D341Med (cell line): ENCODE results near the gene COL23A1.

ENCODE experiments used
- DNase-seq: peaks from one replicate; pipeline ENCODE4 v3.0.0; 2012; ENCODE audit warnings: low spot score

The COL23A1 gene

DNA sequence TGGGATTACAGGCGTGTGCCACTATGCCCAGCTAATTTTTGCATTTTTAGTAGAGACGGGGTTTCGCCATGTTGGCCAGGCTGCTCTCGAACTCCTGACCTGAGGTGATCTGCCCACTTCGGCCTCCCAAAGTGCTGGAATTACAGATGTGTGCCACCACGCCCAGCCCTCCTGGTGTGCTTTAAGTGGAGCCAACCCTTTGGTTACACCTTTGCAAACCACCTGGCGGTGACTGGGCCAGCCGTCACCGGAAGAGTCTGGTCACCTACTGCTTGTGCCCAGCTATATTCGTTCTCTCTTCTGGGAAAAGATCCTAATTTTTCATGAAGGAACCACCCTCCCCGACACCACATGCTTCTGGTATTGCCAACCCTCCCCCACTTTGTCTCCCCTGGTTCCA lies 35.9 kb downstream of the COL23A1 start:
- no peak for DNase-seq

DNA sequence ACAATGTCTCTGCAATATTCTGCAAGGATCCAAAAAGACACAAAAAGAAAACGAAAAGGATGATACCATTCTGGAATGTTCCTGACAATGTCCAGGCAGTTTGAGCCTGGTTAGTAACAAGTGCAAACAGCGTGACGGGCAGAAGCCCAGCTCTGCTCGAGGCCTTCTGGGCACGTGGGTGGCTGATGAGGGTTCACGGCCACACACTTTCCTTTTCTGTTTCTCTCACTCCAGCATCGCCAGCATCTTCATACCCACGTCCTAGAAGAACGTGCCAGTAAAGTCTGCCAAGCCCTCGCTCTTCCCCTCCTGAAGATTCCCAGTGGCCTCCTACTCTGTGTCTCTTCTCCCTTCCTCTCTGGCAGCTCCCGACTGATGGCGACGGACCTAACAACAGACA lies 36.7 kb downstream of the COL23A1 start:
- DNase-seq, result no peak

DNA sequence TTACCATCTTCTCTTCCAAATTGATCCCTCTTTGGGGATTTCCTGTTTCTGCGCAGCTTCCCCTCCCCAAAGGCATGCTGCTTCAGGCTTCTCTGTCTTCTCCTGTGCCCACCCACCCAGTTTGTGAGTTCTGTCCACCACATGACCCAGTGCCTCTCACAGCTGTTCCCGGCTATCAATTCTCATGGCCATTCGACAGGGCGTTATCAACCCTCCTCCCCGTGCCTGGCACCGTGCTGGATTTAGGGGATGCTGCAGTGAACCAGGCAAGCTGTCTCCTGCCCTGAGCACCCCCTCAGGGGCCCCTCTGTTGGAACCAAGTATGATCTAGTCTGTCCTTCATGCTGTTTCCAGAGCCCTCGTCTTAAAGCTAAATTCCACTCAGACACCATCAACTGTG lies 38.7 kb downstream of the COL23A1 start:
- DNase-seq, result no peak

DNA sequence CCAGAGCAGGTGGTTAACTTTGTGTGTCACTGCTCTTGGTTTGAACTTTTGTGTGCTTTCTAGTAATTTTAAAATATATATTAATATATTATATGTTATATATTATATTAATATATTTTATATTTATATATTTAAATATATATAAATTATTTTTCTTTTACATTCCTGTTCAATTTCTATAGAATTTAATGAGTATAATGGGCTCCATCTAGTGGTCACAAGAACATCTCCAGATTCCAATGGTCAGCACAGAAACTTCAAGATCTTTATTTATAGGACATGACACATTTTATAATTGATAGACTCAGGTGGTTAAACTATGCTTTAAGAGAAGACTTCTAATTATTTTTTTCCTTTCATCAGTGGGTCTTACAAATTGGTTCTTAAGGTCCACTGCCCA lies 39.1 kb downstream of the COL23A1 start:
- no peak for DNase-seq

DNA sequence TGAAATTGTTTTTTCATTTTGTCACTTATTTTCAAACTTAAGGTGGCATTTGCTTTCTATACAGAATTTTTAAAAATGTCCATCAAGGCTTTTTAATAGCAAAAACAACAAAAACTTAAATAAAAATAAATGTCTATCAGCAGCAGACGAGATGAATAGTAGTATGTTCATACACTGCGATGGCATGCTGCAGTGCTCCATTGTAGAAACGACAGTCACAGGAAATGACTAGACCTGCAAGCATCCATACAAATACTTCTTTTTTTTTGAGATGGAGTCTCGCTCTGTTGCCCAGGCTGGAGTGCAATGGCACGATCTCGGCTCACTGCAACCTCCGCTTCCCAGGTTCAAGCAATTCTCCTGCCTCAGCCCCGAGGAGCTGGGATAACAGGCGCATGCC lies 41.4 kb downstream of the COL23A1 start:
- no peak for DNase-seq

DNA sequence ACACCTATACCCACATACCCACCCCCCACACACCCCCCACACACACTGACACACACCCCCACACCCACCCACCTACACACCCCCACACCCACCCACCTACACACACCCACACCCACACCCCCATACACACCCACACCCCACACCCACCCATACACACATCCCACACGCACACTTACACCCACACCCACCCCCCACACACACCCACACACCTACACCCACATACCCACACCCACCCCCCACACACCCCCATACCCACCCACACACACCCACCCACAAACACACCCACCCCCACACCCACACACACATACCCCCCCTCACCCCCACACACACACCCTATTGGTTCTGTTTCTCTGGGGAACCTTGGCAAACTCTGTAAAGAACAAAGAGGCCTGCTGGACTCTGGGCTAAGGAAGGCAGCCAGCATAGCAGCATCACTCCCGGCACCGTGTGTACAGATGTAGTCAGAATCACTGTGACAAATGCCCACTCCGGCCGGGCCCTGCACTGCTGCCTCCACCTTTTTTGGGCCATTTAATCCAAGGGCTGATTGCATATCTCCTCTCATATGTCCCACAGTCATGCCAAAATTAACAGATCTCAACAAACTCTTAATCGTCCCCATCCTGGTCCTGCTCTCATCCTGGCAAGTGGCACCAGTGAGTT lies 42.3 kb downstream of the COL23A1 start:
- DNase-seq, result no peak

DNA sequence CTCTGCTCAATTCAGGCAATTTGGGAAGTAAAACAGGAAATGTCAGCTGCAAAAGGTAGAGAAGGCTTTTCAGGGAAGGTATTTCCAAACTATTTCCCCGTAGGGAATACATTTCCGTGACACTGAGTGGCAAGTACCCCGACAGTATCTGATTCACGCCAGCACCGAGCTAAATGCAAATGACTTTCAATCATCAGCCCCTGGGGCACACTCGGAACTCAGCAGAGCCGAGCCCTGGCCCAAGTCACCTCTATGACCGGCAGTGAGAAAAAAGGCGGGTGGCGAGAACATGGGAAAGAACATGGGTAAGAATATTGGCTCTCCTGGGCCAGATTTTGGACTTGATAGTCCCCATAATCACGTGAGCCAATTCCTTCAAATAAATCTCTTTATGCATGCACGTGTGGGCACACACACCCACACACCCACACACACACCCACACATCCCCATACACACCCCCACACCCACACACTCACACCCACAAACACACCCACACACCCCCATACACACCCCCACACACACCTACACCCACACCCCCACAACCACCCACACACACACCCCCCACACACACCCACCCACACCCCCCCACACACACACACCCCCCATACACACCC lies 43.0 kb downstream of the COL23A1 start:
- DNase-seq, result no peak

DNA sequence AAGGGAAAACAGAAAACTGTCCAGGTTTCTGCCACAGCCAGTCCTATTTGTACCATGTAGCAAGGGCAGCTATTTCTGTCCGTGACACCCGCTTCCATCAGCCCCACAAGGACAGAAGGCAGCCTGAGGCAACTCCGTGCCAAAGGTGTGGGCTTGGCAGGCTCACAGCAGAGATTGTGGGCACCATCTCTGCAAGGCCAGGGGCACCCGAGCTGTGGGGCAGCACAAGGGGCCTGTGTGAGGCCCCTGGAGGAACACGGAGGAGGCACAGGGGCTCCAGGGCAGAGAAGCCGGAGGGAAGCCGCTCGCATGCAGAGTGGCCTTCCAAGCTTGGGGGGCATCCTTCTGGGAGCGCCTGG lies 43.5 kb downstream of the COL23A1 start:
- no peak for DNase-seq

DNA sequence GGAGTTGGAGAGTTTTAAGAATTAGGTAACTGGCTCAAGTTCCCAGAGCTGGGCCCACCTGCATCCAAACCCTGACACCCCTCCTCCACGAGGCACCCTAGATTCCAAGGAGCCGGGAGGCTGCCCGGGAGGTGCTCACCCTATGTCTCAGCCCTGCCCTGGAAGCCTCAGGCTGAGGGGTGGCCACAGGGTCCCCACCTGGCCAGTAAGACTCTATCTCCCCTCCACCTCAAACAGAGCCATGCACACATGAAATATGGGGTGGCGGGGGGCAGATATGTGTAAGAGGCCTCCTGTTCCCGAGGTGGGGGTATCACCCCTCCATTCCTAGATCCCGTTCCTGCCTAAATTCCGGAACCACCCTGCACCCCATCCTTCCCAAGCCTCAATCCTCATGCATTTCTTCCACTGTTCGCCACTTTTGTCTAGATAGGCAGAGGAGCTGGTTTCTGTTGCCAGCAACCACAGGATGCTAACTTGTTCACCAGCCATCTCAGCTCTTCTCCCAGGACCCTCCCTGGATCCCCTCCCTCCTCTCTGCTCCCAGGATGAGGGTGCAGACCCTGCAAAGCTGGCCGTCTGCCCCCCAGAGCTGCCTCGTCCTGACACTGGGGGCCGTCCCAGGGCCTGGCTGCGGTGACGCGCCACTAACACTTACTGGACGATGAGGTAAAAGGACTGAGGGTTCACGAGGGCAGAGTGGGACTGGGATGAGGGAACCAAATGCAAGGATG lies 44.1 kb downstream of the COL23A1 start:
- DNase-seq, result no peak

DNA sequence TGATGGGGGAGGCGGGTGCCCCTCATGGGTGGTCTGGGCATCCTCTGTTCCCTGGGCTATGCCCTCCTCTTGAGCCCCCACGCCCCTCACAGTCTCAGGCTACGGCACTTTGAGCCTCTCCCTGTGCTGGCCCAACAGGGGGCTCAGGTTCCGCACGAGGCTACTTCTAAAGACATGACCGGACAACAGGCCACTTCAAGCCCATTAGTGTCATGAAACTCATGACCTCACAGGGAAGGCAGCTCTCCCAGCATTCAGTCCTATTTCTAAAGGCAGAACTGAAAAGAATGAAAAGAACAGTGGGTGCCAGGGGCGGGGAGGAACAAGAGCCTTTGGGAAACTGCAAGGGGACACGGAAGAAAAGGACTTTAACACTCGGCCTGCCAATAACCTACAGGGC lies 45.0 kb downstream of the COL23A1 start:
- no peak for DNase-seq

DNA sequence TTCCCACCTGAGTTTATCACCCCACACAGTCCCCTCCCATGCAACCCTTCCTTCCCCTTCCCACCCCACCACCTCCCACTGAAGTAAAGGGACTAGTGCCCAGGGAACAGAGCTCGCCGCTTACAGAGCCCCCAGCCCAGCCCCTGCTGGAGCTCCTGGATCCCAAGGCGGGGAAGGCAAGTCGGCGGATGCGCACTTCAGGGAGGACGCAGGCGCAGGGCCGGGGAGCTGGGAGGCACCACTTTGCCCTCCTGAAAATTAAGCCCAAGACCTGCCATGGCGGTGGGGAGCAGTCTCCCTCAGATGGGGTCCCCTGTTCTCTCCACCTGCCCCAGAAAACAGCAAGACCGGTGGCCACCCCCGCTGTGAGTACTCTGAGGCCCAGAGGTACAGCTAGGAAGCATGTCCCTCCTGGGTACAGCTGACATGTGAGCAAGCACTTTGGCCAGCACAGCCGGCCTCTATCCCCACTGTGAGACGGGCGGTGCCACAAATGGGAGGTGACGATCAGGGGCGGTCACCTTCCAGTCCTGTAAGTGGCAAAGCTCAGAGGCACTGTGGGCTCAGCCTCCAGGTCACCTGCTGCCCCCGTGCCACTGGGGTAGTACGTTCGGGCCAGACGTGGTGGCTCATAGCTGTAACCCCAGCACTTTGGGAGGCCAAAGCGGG lies 45.9 kb downstream of the COL23A1 start:
- no peak for DNase-seq

DNA sequence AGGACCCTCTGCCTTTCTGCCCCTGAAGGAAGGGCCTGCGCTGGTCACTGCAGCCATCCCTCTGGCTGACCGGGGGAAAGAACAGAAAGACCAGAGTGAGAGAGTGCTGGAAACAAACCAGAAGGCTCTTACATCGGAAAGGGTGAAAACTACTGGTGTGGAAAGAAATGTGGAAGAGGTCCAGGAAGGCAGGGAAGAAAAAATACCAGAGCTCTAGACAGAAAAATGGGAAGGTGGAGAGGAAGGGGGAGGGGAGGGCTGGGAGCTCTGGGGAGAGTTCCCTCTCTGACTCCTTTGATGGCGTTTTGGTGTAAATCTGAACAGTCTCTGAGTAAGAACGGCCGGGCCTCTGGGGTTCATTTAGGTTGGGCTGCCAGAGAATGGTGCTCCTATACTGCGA lies 47.7 kb downstream of the COL23A1 start:
- DNase-seq, result no peak

DNA sequence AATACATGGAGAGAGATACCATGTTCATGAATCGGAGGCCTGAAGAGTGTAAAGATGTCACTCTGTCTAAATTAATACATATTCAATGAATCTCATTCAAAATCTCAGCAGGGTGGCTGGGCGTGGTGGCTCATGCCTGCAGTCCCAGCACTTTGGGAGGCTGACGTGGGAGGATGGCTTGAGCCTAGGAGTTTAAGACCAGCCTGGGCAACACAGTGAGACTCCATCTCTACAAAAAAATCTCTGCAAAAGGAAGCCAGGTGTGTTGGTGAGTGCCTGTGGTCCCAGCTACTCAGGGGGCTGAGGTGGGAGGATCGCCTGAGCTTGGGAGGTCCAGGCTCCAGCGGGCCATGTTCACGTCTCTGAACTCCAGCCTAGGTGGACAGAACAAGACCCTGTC lies 49.7 kb downstream of the COL23A1 start:
- no peak for DNase-seq

DNA sequence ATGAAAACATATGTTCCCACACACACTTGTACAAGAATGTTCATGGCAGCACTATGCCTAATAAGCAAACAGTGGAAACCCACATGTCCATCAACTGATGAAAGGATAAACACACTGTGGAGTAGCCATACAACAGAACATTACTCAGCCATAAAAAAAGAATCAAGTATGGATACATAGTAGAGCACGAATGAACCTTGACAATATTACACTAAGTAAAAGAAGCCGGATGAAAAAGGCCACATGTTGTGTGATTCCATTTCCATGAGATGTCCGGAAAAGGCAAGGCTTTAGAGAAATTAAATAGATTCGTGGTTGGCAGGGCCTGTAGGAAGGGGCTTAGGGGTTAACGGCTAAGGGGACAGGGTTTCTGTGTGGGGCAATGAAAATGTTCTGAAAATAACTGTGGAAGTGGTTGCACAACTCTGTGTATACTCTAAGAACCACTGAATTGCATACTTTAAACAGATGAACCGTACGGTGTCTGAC lies 51.4 kb downstream of the COL23A1 start:
- no peak for DNase-seq

DNA sequence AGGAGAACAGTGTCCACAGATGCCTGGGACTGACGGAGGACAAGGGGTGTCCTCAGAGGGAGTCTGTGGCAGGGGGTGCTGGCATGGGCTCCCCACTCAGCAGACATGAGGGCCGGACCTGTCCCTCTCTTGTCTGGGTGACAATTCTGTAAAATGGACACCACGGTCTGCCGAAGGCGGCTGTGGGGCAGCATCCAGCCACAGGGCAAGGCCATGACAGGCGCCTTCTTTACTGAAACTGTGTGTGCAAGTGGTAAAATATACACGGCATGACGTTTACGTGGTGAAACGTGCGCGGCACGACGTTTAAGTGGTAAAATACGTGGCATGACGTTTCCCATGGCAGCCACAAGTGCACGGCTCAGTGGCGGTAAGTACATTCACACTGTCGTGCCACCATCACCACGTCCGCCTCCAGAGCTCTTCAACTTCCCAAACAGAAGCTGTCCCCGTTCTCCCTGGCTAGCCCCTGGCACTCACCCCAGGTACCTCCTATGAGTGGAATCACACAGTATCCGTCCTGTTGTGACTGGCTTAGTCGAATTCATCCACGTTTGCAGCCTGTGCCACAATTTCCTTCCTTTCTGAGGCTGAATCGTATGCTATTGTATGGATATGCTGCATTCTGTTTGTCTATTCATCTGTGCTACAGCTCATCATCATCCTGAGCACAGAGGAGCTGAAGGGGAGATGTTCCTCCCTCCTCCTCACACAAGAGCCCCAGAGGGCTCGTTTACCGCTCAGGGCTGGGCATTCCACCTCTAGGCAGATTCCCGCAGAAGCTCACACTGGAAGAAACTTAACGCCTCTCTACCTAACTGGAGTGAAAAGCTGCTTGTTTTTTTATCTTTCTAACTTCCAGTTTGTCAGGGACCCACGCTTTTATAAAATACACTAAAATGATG lies 52.5 kb downstream of the COL23A1 start:
- DNase-seq, result no peak

DNA sequence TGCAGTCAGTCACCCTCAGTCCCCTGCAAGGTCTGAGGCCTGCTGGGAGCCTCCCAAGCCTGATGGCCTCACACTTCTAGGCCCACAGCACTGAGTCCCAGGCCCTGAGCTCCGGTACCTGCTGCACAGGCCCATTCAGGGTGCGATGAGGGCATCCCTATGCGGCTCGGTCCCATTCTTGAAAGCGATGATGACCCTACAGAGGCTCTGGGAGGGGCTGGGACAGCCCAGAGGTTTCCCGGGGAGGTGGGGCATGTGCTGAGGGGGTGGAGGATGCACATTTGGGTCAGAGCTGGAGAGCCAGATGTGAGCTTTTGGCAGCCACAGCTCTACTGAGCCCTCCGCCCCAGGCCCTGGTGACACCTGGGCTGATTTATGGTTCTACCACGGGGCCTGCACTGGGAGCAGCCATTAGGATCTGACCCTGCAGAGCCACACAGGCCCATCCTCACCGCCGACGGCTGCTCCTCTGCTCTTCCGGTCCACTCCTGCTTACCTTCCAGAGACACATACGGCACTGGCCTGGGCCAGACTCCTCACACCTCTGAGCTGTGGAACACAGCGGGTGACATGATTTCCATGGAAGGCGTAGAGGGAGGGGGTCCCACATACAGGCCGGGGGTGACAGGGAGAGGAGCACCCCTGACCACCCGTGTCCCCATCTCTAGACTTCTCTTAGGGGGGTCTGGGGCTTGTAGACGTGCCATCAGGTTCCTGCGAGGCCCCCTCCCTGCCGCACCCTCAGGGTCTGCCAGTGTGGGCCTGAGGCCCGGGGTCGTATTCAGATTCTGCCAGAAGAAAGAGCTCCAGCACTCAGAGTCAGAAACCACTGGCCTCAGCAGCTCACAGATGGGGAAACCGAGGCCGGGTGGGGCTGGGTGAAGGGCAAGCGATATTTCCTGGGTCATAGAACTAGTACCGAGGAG lies 53.4 kb downstream of the COL23A1 start:
- no peak for DNase-seq

DNA sequence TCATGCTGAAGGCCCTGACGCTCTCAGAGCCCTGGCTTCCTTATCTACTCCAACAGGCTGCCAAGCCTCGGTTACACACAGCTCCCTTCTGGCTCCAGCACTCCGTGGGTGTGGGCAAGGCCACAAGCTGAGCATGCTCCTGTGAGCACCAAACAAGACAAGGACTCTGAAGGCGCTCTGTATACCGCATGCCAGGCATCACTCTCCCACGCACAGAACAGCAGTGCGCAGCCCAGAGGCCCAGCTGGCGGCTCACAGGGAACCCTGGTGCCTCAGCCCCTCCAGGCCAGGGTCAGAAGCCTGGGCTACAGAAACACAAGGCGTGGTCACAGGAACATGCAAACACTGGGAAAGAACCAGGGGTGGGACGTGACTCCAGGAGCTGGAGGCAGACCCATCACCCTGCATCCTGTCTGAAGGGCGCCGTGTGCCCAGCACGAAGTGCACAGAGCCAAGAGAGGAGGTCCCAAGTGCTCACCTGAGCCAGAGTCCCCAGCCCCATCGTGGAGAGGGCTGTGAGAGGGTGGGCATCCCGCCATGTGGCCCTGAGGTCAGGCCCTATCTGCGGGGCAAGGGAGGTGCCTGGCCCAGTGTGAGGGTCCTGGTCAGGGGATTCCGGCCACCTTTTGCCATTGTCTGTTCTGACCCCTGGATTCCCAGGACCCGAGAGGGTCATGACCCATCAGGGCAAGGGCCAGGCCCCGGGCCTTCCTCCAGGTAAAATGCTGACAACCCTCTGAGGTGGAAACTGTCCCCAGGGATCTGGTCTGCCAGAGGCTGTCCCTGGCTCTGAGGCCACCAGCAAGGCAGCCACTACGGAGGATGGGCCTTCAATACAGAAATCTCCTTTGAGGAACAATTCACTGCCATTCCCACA lies 54.7 kb downstream of the COL23A1 start:
- DNase-seq, result no peak

DNA sequence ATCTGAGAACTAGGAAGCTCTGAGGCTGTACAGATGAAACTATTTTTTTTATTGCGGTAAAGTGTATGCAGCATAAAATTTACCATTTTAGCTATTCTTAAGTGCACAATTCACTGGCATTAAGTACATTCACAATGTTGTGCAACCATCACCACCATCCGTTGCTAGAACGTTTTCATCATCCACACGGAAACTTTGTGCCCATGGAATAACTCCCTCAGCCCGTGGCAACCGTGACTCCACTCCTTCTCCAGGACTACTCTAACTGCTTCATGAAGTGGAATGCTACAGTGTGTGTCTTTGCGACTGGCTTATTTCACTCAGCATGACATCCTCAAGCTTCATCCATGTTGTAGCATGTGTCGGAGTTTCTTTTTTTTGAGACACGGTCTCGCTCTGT lies 57.1 kb downstream of the COL23A1 start:
- DNase-seq, result no peak

DNA sequence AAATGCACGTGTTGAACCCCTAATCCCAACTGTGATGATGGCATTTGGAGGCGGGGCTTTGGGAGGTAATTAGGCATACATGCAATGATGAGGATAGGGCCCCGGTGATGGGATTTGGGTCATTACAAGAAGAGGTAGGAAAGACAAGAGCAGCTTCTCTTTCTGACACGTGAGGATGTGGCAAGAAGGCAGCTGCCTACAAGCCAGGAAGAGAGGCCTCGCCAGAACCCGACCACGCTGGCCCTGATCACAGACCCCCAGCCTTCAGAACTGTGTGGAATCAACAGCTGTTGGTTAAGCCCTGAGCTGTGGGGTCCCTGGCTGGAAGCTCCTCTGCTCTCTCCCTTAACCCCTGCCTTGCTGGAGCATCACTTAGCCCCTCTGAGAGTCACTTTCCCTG lies 57.5 kb downstream of the COL23A1 start:
- peak; percentile 8 for DNase-seq

DNA sequence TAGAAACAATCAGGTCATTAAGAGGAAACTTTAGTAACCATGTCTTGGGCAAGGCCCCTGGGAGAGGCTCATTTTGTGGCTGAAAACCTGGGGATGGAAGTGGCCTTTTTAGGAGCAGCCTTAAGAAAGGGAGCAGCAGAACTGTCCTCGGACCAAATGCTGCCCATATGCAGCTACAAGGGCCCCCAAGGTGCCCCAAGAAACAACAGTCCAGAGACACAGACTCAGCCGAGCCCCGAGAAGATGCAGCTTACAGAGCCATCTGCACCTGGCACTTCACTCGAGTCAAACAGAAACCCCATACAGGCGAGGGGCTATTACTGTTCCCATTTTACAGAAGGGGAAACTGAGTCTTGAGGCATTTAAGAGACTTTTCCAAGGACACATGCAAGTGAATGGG lies 58.0 kb downstream of the COL23A1 start:
- DNase-seq, result peak; percentile 11
